HPDE6-E6E7 (cell line): ENCODE results near the gene SPATA19.

ENCODE experiments used
- DNase-seq: peaks from one replicate; pipeline ENCODE4 v3.0.0; 2011; ENCODE audit warnings: missing footprints; ENCODE audit errors: extremely low spot score

Gene SPATA19

GRCh38 chr11:133818302-133818701, 27.0 kb downstream of the SPATA19 start:
- no peak for DNase-seq

- no peak for DNase-seq
Observed at GRCh38 chr11:133817449-133817848, 27.9 kb downstream of the SPATA19 start.

GRCh38 chr11:133816146-133816870, 29.0 kb downstream of the SPATA19 start:
- no peak for DNase-seq

- no peak for DNase-seq
Observed at GRCh38 chr11:133815636-133816035, 29.7 kb downstream of the SPATA19 start.

- no peak for DNase-seq
Observed at GRCh38 chr11:133814588-133815100, 30.7 kb downstream of the SPATA19 start.

GRCh38 chr11:133811850-133812685, 33.2 kb downstream of the SPATA19 start:
- no peak for DNase-seq

- no peak for DNase-seq
Observed at GRCh38 chr11:133810766-133811165, 34.5 kb downstream of the SPATA19 start.

GRCh38 chr11:133809569-133810491, 35.5 kb downstream of the SPATA19 start:
- DNase-seq: no peak

GRCh38 chr11:133808393-133809140, 36.7 kb downstream of the SPATA19 start:
- DNase-seq: no peak

GRCh38 chr11:133803026-133803425, 42.3 kb downstream of the SPATA19 start:
- no peak for DNase-seq

GRCh38 chr11:133801356-133801755, 44.0 kb downstream of the SPATA19 start:
- DNase-seq: no peak

- DNase-seq: no peak
Observed at GRCh38 chr11:133800666-133801065, 44.6 kb downstream of the SPATA19 start.

- no peak for DNase-seq
Observed at GRCh38 chr11:133797554-133797953, 47.8 kb downstream of the SPATA19 start.

GRCh38 chr11:133796043-133796795, 49.1 kb downstream of the SPATA19 start:
- no peak for DNase-seq

GRCh38 chr11:133795088-133795487, 50.2 kb downstream of the SPATA19 start:
- no peak for DNase-seq

GRCh38 chr11:133794205-133794604, 51.1 kb downstream of the SPATA19 start:
- no peak for DNase-seq

GRCh38 chr11:133793271-133794035, 51.9 kb downstream of the SPATA19 start:
- DNase-seq: no peak

GRCh38 chr11:133790995-133791394, 54.3 kb downstream of the SPATA19 start:
- DNase-seq: no peak
